ENCODE results near the gene EML1. TPM values are rescaled to one million over a fixed set of nuclear protein-coding genes. Genes with fewer than 3 reads are reported as not detected.

EML1 gene
- polyA plus RNA-seq, 1 donor from 2014 or later: 21.7 TPM

- H3K4me3 ChIP-seq (ENCODE audit: low read length): no peak overlapping the region
- no peak for TF ChIP-seq TAF1 (IDR thresholded peaks at IDR 0.05; ENCODE audit: low read depth)
- TF ChIP-seq EZH2 (IDR thresholded peaks at IDR 0.05; ENCODE audit: borderline replicate concordance, insufficient read depth, low read length, poor library complexity, severe bottlenecking): no peak
- H3K4me2 ChIP-seq (ENCODE audit: low read length): no peak overlapping the region
- H3K9ac ChIP-seq (ENCODE audit: low read length): no peak overlapping the region
- H2AFZ ChIP-seq (ENCODE audit: low read depth, low read length): no peak overlapping the region
- H3K36me3 ChIP-seq (ENCODE audit: insufficient read depth, low read length): no peaks in the 10 kb centered on the region
- peaks cover under 1% of the 10 kb centered on the region for H3K9me3 ChIP-seq (ENCODE audit: low read length)
- H3K27me3 ChIP-seq (ENCODE audit: insufficient read depth, low read depth, low read length): no peaks in the 10 kb centered on the region
- peaks cover 38% of the 10 kb centered on the region for H3K79me2 ChIP-seq (replicated peaks; ENCODE audit: insufficient read depth, low read length)
- no peaks in the 10 kb centered on the region for H3K9me2 ChIP-seq (ENCODE audit: insufficient read depth, low read length)
- H3F3A ChIP-seq (ENCODE audit: insufficient read depth, low read length, poor library complexity, severe bottlenecking): no peaks in the 10 kb centered on the region
- H4K20me1 ChIP-seq (ENCODE audit: insufficient read depth): no peaks in the 10 kb centered on the region
- H3K27ac ChIP-seq (ENCODE audit: low read length): no peak overlapping the region
Observed at GRCh38 chr14:99802301-99803105, 9.3 kb downstream of the EML1 start.

GRCh38 chr14:99803106-99803775, 10.0 kb downstream of the EML1 start:
- peaks cover 31% of the 10 kb centered on the region for H3K79me2 ChIP-seq (replicated peaks; ENCODE audit: insufficient read depth, low read length)
- H3F3A ChIP-seq (ENCODE audit: insufficient read depth, low read length, poor library complexity, severe bottlenecking): no peaks in the 10 kb centered on the region
- H3K4me2 ChIP-seq (ENCODE audit: low read length): no peak overlapping the region
- H3K27ac ChIP-seq (ENCODE audit: low read length): no peak overlapping the region
- no peaks in the 10 kb centered on the region for H3K9me3 ChIP-seq (ENCODE audit: low read length)
- H4K20me1 ChIP-seq (ENCODE audit: insufficient read depth): no peaks in the 10 kb centered on the region
- no peaks in the 10 kb centered on the region for H3K9me2 ChIP-seq (ENCODE audit: insufficient read depth, low read length)
- H3K9ac ChIP-seq (ENCODE audit: low read length): no peak overlapping the region
- no peaks in the 10 kb centered on the region for H3K27me3 ChIP-seq (ENCODE audit: insufficient read depth, low read depth, low read length)
- H2AFZ ChIP-seq (ENCODE audit: low read depth, low read length): no peak overlapping the region
- no peak for TF ChIP-seq SMC3 (conservative IDR thresholded peaks at IDR 0.05; ENCODE audit: poor library complexity)
- H3K4me3 ChIP-seq (ENCODE audit: low read length): no peak overlapping the region
- H3K36me3 ChIP-seq (ENCODE audit: insufficient read depth, low read length): no peaks in the 10 kb centered on the region

GRCh38 chr14:99803803-99804202, 10.6 kb downstream of the EML1 start:
- H3K9ac ChIP-seq (ENCODE audit: low read length): no peak overlapping the region
- H3K79me2 ChIP-seq (replicated peaks; ENCODE audit: insufficient read depth, low read length): peaks cover 28% of the 10 kb centered on the region

More at GRCh38 chr14:99803803-99804202, 10.6 kb downstream of the EML1 start:
- no peak for TF ChIP-seq REST (IDR thresholded peaks at IDR 0.05; ENCODE audit: borderline replicate concordance)
- no peak for TF ChIP-seq SMC3 (conservative IDR thresholded peaks at IDR 0.05; ENCODE audit: poor library complexity)
- TF ChIP-seq CTCF (IDR thresholded peaks at IDR 0.05; ENCODE audit: poor library complexity, severe bottlenecking): no peak
- TF ChIP-seq MXI1 (conservative IDR thresholded peaks at IDR 0.05; ENCODE audit: poor library complexity, severe bottlenecking): no peak
- no peak for TF ChIP-seq POLR2AphosphoS5 (IDR thresholded peaks at IDR 0.05)
- TF ChIP-seq TAF1 (IDR thresholded peaks at IDR 0.05; ENCODE audit: low read depth): no peak
- no peak for TF ChIP-seq EP300 (conservative IDR thresholded peaks at IDR 0.05; ENCODE audit: poor library complexity, severe bottlenecking)
- no peak for TF ChIP-seq RAD21 (conservative IDR thresholded peaks at IDR 0.05)
- TF ChIP-seq EZH2 (IDR thresholded peaks at IDR 0.05; ENCODE audit: borderline replicate concordance, insufficient read depth, low read length, poor library complexity, severe bottlenecking): no peak
- no peaks in the 10 kb centered on the region for H3K9me2 ChIP-seq (ENCODE audit: insufficient read depth, low read length)
- H2AFZ ChIP-seq (ENCODE audit: low read depth, low read length): no peak overlapping the region
- H3K4me3 ChIP-seq (ENCODE audit: low read length): no peak overlapping the region
- H4K20me1 ChIP-seq (ENCODE audit: insufficient read depth): no peaks in the 10 kb centered on the region
- no peak overlapping the region for H3K4me2 ChIP-seq (ENCODE audit: low read length)
- no peaks in the 10 kb centered on the region for H3F3A ChIP-seq (ENCODE audit: insufficient read depth, low read length, poor library complexity, severe bottlenecking)
- no peaks in the 10 kb centered on the region for H3K9me3 ChIP-seq (ENCODE audit: low read length)
- H3K27me3 ChIP-seq (ENCODE audit: insufficient read depth, low read depth, low read length): no peaks in the 10 kb centered on the region
- no peak overlapping the region for H3K27ac ChIP-seq (ENCODE audit: low read length)
- H3K36me3 ChIP-seq (ENCODE audit: insufficient read depth, low read length): no peaks in the 10 kb centered on the region

All from neural cell (in vitro differentiated cells).